GM10266 (cell line): Measurements from ENCODE around the gene ACAP1.
A peak's percentile ranks its signal among the peaks of the same experiment; 100 is the strongest.

Experiments
- DNase-seq: peaks from one replicate; pipeline ENCODE4 v3.0.0; 2012; ENCODE audit errors: extremely low spot score
- CTCF ChIP-seq: IDR thresholded peaks from 2 replicates; pipeline ENCODE4 v1.5.1; 2012; ENCODE audit warnings: mild to moderate bottlenecking, low read depth; ENCODE audit not compliant: control insufficient read depth, insufficient read depth; ENCODE audit errors: missing control alignments

Gene ACAP1

GRCh38 chr17:7394452-7395191 is 58.3 kb downstream of the ACAP1 start, which contains the start of gene PLSCR3:
Gene PLSCR3 (minus strand): TSS chr17:7394525. CDS start chr17:7394110, 415 bp downstream.
- peak; percentile 98 for DNase-seq

GRCh38 chr17:7396147-7396546 is 59.8 kb downstream of the ACAP1 start:
- DNase-seq, result no peak
- no peak for TF ChIP-seq CTCF

More at GRCh38 chr17:7394452-7395191, 58.3 kb downstream of the ACAP1 start, which contains the start of gene PLSCR3:
- TF ChIP-seq CTCF, result peak; percentile 25

- no peak for DNase-seq
- no peak for TF ChIP-seq CTCF
Observed at GRCh38 chr17:7398612-7399011, 62.3 kb downstream of the ACAP1 start.
